CD4-positive, alpha-beta T cell (primary cell): ENCODE measurements around the gene IGFBP2. TPM values are rescaled to one million over a fixed set of nuclear protein-coding genes. Genes with fewer than 3 reads are reported as not detected.

Source experiments
- ATAC-seq: fragments of 200-7000 bp; cut with Tn5 transposase; one replicate; pipeline ENCODE4 v1.10.0; 2022; ENCODE audit warnings: mild to moderate bottlenecking; ENCODE audit not compliant: poor library complexity
- CTCF ChIA-PET: fragments of 350-600 bp; sonication (Branson Sonifier 250); formaldehyde crosslinking; loops from one replicate; lab custom pipeline; 2021; ENCODE audit warnings: antibody characterized with exemption, inconsistent platforms; lab: Charles Lee
- POLR2A ChIA-PET: fragments of 350-600 bp; sonication (Branson Sonifier 250); formaldehyde crosslinking; loops from one replicate; lab custom pipeline; 2021; ENCODE audit warnings: antibody characterized with exemption, inconsistent platforms; lab: Charles Lee
- DNase-seq, 14 experiments: peaks; one replicate each; pipeline ENCODE4 v3.0.0-alpha.2; 2013 to 2020; ENCODE audit warnings: mixed read lengths in 2 of 14
- H3K27ac ChIP-seq, 2 donors: one replicate each; pipeline versions ENCODE4 v1.5.1 to v1.7.0; 2013; ENCODE audit warnings: low read length in 2 of 2, low read depth in 1 of 2, mild to moderate bottlenecking in 1 of 2
- H3K27me3 ChIP-seq, 2 experiments: 1 replicate in 1 of 2; 2 replicates in 1 of 2; pipeline versions ENCODE4 v1.6.1 to v1.7.0; 2013; ENCODE audit warnings: low read length in 2 of 2, control low read depth in 1 of 2, mild to moderate bottlenecking in 1 of 2, moderate library complexity in 1 of 2; ENCODE audit not compliant: insufficient read depth in 2 of 2, control insufficient read depth in 1 of 2
- H3K36me3 ChIP-seq: one replicate; pipeline ENCODE4 v1.6.1; 2013; ENCODE audit warnings: low read length, control low read depth; ENCODE audit not compliant: insufficient read depth
- H3K4me1 ChIP-seq: one replicate; pipeline ENCODE4 v1.6.1; 2013; ENCODE audit warnings: low read length, control low read depth; ENCODE audit not compliant: insufficient read depth
- H3K4me3 ChIP-seq: one replicate; pipeline ENCODE4 v1.5.1; 2013; ENCODE audit warnings: mild to moderate bottlenecking, low read length, moderate library complexity
- H3K9me3 ChIP-seq, 2 experiments: 1 replicate in 1 of 2; 2 replicates in 1 of 2; pipeline versions ENCODE4 v1.6.1 to v1.7.0; 2013; ENCODE audit warnings: low read length in 2 of 2, mild to moderate bottlenecking in 2 of 2, control low read depth in 1 of 2, moderate library complexity in 1 of 2; ENCODE audit not compliant: control insufficient read depth in 1 of 2, insufficient read depth in 1 of 2
- H3K27ac Mint-ChIP-seq: one replicate; pipeline ENCODE4 v1.8.0; 2020; ENCODE audit warnings: mixed read lengths
- H3K27me3 Mint-ChIP-seq: one replicate; pipeline ENCODE4 v1.8.0; 2021; ENCODE audit warnings: mixed read lengths
- H3K36me3 Mint-ChIP-seq: one replicate; pipeline ENCODE4 v1.8.0; 2021; ENCODE audit warnings: low read depth, mixed read lengths
- H3K4me1 Mint-ChIP-seq: one replicate; pipeline ENCODE4 v1.8.0; 2021; ENCODE audit warnings: low read depth, mixed read lengths
- H3K4me3 Mint-ChIP-seq: one replicate; pipeline ENCODE4 v1.8.0; 2020; ENCODE audit warnings: mild to moderate bottlenecking, mixed read lengths
- H3K9me3 Mint-ChIP-seq: one replicate; pipeline ENCODE4 v1.8.0; 2020; ENCODE audit warnings: mixed read lengths
- intact Hi-C, 2 experiments: fragments of 100-400 bp; cut with DNase I in 1 of 2; cut with micrococcal nuclease in 1 of 2; formaldehyde crosslinking; loops; one replicate each; pipeline versions ENCODE4 v1.15.1 to v1.9.0; 2023 to 2025; cut with DNase I, micrococcal nuclease
- total RNA-seq, 174 experiments: library from RNA in 2 of 174; stranded (reverse) in 2 of 174; gene quantifications; one replicate each; pipeline ENCODE4 v1.2.3 and lab custom pipeline; 2021 to 2026
- TF ChIP-seq, protein P1 (sequence below): fragments of 200-600 bp; IDR thresholded peaks from one replicate; pipeline ENCODE4 v1.8.0; 2022; ENCODE audit warnings: antibody characterized with exemption, mild to moderate bottlenecking

The IGFBP2 gene
- total RNA-seq, 2 experiments from 2014 or later = not detected

DNA sequence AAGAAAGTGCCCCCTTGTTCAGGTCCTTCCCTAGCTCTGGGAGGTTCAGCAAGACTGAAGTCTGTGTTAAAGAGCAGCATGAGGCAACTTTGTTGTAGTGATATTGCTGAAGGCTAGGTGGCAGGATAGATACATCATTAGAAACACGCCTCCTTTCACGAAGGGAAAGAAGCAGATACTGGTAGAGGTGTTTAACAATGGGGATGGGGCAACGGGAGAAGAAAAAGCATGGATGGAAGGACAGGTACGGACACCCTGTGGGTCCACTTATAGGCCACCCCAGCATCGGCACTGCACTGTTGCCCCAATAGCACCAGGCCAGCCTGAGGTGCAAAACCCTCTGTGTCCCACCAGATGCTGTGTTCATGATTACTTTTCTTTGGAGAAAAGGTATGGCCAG lies 65.7 kb downstream of the IGFBP2 start:
- ATAC-seq (peak; percentile 64), DNase-seq (peak in 3 of 14 experiments; percentile 13 to 49 (median 38))
- peaks cover 0 to 12% of the 10 kb centered on the region in 2 experiments for H3K9me3 ChIP-seq
- peaks cover 16% of the 10 kb centered on the region for H3K27me3 Mint-ChIP-seq
- peaks cover 10% of the 10 kb centered on the region for H3K4me1 ChIP-seq
- no peak overlapping the region for H3K4me3 Mint-ChIP-seq
- TF ChIP-seq, protein P1, sequence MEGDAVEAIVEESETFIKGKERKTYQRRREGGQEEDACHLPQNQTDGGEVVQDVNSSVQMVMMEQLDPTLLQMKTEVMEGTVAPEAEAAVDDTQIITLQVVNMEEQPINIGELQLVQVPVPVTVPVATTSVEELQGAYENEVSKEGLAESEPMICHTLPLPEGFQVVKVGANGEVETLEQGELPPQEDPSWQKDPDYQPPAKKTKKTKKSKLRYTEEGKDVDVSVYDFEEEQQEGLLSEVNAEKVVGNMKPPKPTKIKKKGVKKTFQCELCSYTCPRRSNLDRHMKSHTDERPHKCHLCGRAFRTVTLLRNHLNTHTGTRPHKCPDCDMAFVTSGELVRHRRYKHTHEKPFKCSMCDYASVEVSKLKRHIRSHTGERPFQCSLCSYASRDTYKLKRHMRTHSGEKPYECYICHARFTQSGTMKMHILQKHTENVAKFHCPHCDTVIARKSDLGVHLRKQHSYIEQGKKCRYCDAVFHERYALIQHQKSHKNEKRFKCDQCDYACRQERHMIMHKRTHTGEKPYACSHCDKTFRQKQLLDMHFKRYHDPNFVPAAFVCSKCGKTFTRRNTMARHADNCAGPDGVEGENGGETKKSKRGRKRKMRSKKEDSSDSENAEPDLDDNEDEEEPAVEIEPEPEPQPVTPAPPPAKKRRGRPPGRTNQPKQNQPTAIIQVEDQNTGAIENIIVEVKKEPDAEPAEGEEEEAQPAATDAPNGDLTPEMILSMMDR = peak; percentile 26
- no peak overlapping the region for H3K4me3 ChIP-seq
- H3K27me3 ChIP-seq = peaks cover 28 to 39% of the 10 kb centered on the region in 2 experiments
- H3K4me1 Mint-ChIP-seq = peaks cover 8% of the 10 kb centered on the region
- no peaks in the 10 kb centered on the region for H3K9me3 Mint-ChIP-seq
- H3K36me3 Mint-ChIP-seq = no peaks in the 10 kb centered on the region
- intact Hi-C loops = loop anchor here (5.0 kb wide), 3 partner anchors 463 to 1013 kb away; no protein-coding TSS in a partner anchor
- H3K27ac Mint-ChIP-seq = no peak overlapping the region
- POLR2A ChIA-PET = no interaction called here
- CTCF ChIA-PET = no interaction called here
- H3K27ac ChIP-seq = no peak overlapping the region
- no peaks in the 10 kb centered on the region for H3K36me3 ChIP-seq

DNA sequence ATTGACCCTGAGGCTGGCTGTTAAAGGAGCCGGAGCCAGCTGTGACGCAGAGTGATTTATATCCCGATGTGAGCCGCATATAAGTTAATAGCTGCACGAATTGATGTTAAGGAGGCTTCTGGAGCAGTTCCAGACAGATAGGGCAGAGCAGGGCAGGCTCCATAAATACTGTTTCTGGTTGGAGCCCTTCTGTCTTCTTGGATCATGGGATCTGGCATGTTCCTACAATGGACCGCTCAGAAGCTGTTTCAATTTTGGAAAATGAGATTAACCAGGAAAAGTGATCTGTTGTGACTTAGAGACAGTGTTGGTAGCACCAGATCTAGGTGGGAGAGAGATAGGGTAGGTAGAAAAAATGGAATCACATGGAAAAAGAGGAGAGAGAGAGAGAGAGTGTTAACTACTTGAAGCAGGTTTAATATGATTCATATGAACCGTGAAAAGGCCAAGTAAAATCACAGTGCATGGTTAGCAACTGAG lies 66.9 kb downstream of the IGFBP2 start:
- Histone ChIP-seq H3K27ac (no peak overlapping the region), H3K36me3 (no peaks in the 10 kb centered on the region), H3K27me3 (peaks cover 17 to 27% of the 10 kb centered on the region in 2 experiments), H3K9me3 (peaks cover 0 to under 1% of the 10 kb centered on the region in 2 experiments), H3K4me1 (no peaks in the 10 kb centered on the region), H3K4me3 (no peak overlapping the region)
- intact Hi-C loops = no loop called here
- Mint-ChIP-seq H3K9me3 (no peaks in the 10 kb centered on the region), H3K27me3 (peaks cover 4% of the 10 kb centered on the region), H3K4me1 (no peaks in the 10 kb centered on the region), H3K36me3 (no peaks in the 10 kb centered on the region), H3K4me3 (no peak overlapping the region), H3K27ac (no peak overlapping the region)
- ATAC-seq (no peak), DNase-seq (no peak)
- CTCF ChIA-PET = interaction anchor here (1.1 kb wide), 1 partner anchor 1013 kb away, joined by 3 read pairs; no protein-coding TSS in a partner anchor
- TF ChIP-seq, protein P1 = no peak
- POLR2A ChIA-PET = no interaction called here

GRCh38 chr2:216700781-216701180 lies 67.6 kb downstream of the IGFBP2 start:
- POLR2A ChIA-PET = no interaction called here
- Mint-ChIP-seq H3K4me1 (no peaks in the 10 kb centered on the region), H3K27ac (no peak overlapping the region), H3K27me3 (peaks cover 4% of the 10 kb centered on the region), H3K9me3 (no peaks in the 10 kb centered on the region), H3K36me3 (no peaks in the 10 kb centered on the region), H3K4me3 (no peak overlapping the region)
- CTCF ChIA-PET = interaction anchor here (1.1 kb wide), 1 partner anchor 1012 kb away, joined by 3 read pairs; no protein-coding TSS in a partner anchor
- Histone ChIP-seq H3K27ac (no peak overlapping the region), H3K4me1 (no peaks in the 10 kb centered on the region), H3K9me3 (no peaks in the 10 kb centered on the region), H3K36me3 (no peaks in the 10 kb centered on the region), H3K4me3 (no peak overlapping the region), H3K27me3 (peaks cover 10 to 21% of the 10 kb centered on the region in 2 experiments)
- TF ChIP-seq, protein P1 = no peak
- no peak for DNase-seq
- no peak for ATAC-seq
- intact Hi-C loops = no loop called here
